GM19043 (cell line): ENCODE data around the gene SLC16A8.

ENCODE experiments used
- ATAC-seq: cut with Tn5 transposase; IDR thresholded peaks from one replicate; pipeline ENCODE4 v1.9.1; 2021; ENCODE audit warnings: low read depth; ENCODE audit not compliant: unreplicated experiment

The SLC16A8 gene

GRCh38 chr22:38074181-38075104 is 9.5 kb downstream of the SLC16A8 start:
- ATAC-seq: no peak

GRCh38 chr22:38073150-38074130 is 10.5 kb downstream of the SLC16A8 start:
- ATAC-seq: no peak

- ATAC-seq: no peak
Observed at GRCh38 chr22:38072322-38073149, 11.4 kb downstream of the SLC16A8 start.

GRCh38 chr22:38071421-38072321 is 12.3 kb downstream of the SLC16A8 start:
- ATAC-seq: no peak

- ATAC-seq: no peak
Observed at GRCh38 chr22:38070250-38070921, 13.6 kb downstream of the SLC16A8 start.

GRCh38 chr22:38069372-38070249 is 14.4 kb downstream of the SLC16A8 start:
- no peak for ATAC-seq

- ATAC-seq: no peak
Observed at GRCh38 chr22:38068641-38069371, 15.2 kb downstream of the SLC16A8 start.

- no peak for ATAC-seq
Observed at GRCh38 chr22:38067761-38068360, 16.1 kb downstream of the SLC16A8 start.

GRCh38 chr22:38067028-38067415 is 17.0 kb downstream of the SLC16A8 start:
- ATAC-seq: no peak

GRCh38 chr22:38066381-38067027 is 17.5 kb downstream of the SLC16A8 start:
- no peak for ATAC-seq

GRCh38 chr22:38065539-38065938 is 18.4 kb downstream of the SLC16A8 start:
- no peak for ATAC-seq

GRCh38 chr22:38062791-38063190 is 21.2 kb downstream of the SLC16A8 start:
- no peak for ATAC-seq

GRCh38 chr22:38056969-38057891 is 26.8 kb downstream of the SLC16A8 start, which contains the start of gene PICK1:
Gene PICK1, plus strand, starts transcription at chr22:38057404. Its CDS starts 406 bp downstream, at chr22:38057810.
- ATAC-seq: no peak

GRCh38 chr22:38051900-38052862 is 31.8 kb downstream of the SLC16A8 start:
- ATAC-seq: no peak
